Measurements from ENCODE around the gene CDH4. TPM values are rescaled to one million over a fixed set of nuclear protein-coding genes. Genes with fewer than 3 reads are reported as not detected.
A peak's percentile ranks its signal among the peaks of the same experiment; 100 is the strongest.

CDH4 gene
- total and polyA plus RNA-seq, 2 of the 4 experiments (the other 2 are of a cell fraction), result 1.6 to 3.5 TPM

DNA sequence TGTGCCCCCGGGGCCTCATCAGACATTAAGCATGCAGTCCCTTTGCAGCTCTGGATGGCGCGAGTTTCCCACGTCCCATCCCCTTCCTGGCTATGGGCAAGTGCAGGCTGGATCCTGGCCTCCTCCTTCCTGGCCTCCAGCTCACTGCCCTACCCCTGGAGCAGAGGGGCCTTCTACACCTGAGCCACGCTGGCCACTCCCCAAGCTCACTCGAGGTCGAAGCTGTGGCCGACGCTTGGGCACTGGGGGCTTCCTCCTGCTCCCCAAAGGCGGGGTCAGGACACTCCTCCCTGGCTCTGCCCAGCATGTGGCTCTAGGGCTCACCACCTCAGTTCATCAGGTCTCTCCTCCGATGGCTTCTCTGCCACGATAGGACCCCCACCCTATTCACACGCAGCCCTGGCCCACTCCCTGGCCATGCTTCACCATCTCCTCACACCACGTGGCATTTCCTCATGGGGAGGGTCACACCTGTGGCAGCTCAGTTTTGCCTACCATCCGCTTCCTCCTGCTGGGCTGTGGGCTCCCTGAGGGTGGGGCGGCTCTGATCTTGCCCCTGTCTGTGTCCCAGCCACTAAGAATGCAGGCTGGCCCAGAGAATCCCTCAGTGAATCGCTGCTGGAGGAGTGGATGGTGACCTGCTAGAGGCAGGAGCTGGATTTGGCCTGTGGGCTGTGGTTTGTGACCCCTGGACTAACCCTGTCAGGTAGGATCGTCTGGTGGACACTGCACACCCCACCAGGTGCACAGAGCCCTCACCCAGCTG, 532.9 kb downstream of the CDH4 start:
- Histone ChIP-seq H2AK9ac (replicated peaks; ENCODE audit: low read depth, low read length, poor library complexity) (peak overlapping the region; percentile 37), H4K5ac (ENCODE audit: low read depth, low read length) (no peak overlapping the region), H2BK20ac (ENCODE audit: low read depth, low read length) (no peak overlapping the region), H2BK5ac (ENCODE audit: low read depth, low read length, poor library complexity, severe bottlenecking) (no peak overlapping the region), H3K9ac (ENCODE audit: low read depth, low read length) (no peak overlapping the region), H3K27me3 (ENCODE audit: control insufficient read depth, insufficient read depth, low read length) (no peaks in the 10 kb centered on the region), H3K56ac (ENCODE audit: extremely low read depth, insufficient read depth, low read length) (no peak overlapping the region), H3K4me3 (ENCODE audit: insufficient read depth, low read depth, low read length) (no peak overlapping the region), H4K8ac (ENCODE audit: low read depth in 2 of 2, low read length in 2 of 2) (no peak overlapping the region), H4K20me1 (ENCODE audit: insufficient read depth, low read length) (no peaks in the 10 kb centered on the region), H2BK15ac (ENCODE audit: low read depth, low read length) (no peak overlapping the region), H3K4me2 (ENCODE audit: low read depth, low read length) (no peak overlapping the region), H3K9me1 (ENCODE audit: insufficient read depth, low read length) (no peaks in the 10 kb centered on the region), H3K4me1 (ENCODE audit: control insufficient read depth, insufficient read depth, low read length) (no peaks in the 10 kb centered on the region), H4K91ac (ENCODE audit: insufficient read depth, low read depth, low read length) (no peak overlapping the region), H3K14ac (replicated peaks; ENCODE audit: low read depth, low read length) (no peak overlapping the region), H3K36me3 (ENCODE audit: control insufficient read depth, insufficient read depth, low read length) (no peaks in the 10 kb centered on the region), H3K23ac (ENCODE audit: low read depth, low read length) (no peak overlapping the region), H3K79me1 (ENCODE audit: low read depth in 1 of 2, low read length in 2 of 2) (no peaks in the 10 kb centered on the region), H3K9me3 (ENCODE audit: control insufficient read depth, insufficient read depth, low read length) (peaks cover 5% of the 10 kb centered on the region; the same call in 1 of the 2 replicates), H2AK5ac (ENCODE audit: low read depth, low read length) (no peak overlapping the region), H3K4ac (ENCODE audit: low read depth, low read length) (no peak overlapping the region), H3K18ac (ENCODE audit: low read depth, low read length) (no peak overlapping the region), H3K27ac (ENCODE audit: insufficient read depth, low read length) (no peak overlapping the region), H2BK120ac (ENCODE audit: low read depth, low read length) (no peak overlapping the region), H2AFZ (replicated peaks; ENCODE audit: low read length, poor library complexity) (no peak overlapping the region)
- ATAC-seq (ENCODE audit: low read depth) (no peak), DNase-seq (no peak)
- POLR2A ChIA-PET (ENCODE audit: unreplicated experiment), result no interaction called here
- dilution Hi-C loops (cut with HindIII; ENCODE audit: low sequenced_read_pairs, unreplicated experiment) (no loop called here), in situ Hi-C loops (cut with MboI; ENCODE audit: low sequenced_read_pairs) (no loop called here), intact Hi-C loops (cut with micrococcal nuclease) (no loop called here)
- no peak for TF ChIP-seq MXI1 (IDR thresholded peaks at IDR 0.05; ENCODE audit: borderline replicate concordance, low read depth, low read length)
- WGBS, 2 experiments (ENCODE audit: extremely low coverage in 2 of 2, insufficient read length in 1 of 2), result 78% methylated on average over 9 of the region's 18 CpGs; no CpG with 5 or more reads in 1 of the 2 experiments
- BruUV-seq (replicated peaks), result no TSS peak
- CTCF ChIA-PET, result no interaction called here

Data from IMR-90 (cell line).